HepG2 (cell line): ENCODE data around the gene CREG2. TPM values are rescaled to one million over a fixed set of nuclear protein-coding genes. Genes with fewer than 3 reads are reported as not detected.

Experiments
- AGO2 ChIP-seq: fragments of 200-400 bp; formaldehyde crosslinking; optimal IDR thresholded peaks from 2 replicates; pipeline ENCODE3; 2017; ENCODE audit warnings: mild to moderate bottlenecking, low read depth, low read length, moderate library complexity
- ARNT2 ChIP-seq: sonication (generic); formaldehyde crosslinking; IDR thresholded peaks from 2 replicates; pipeline ENCODE4 v1.8.0; 2022; ENCODE audit warnings: mild to moderate bottlenecking, low read depth, missing genetic modification reagents, moderate library complexity
- ATF6 ChIP-seq: sonication (generic); formaldehyde crosslinking; conservative IDR thresholded peaks from 2 replicates; pipeline ENCODE4 v1.4.0; 2020; ENCODE audit warnings: missing genetic modification reagents
- BATF2 ChIP-seq: sonication (generic); formaldehyde crosslinking; IDR thresholded peaks from 2 replicates; pipeline ENCODE4 v1.8.0; 2022; ENCODE audit warnings: mild to moderate bottlenecking, missing genetic modification reagents, moderate library complexity
- BCLAF1 ChIP-seq: fragments of 450-650 bp; IDR thresholded peaks from 2 replicates; pipeline ENCODE4 v1.6.1; 2017; ENCODE audit warnings: mild to moderate bottlenecking
- CENPX ChIP-seq: sonication (generic); formaldehyde crosslinking; IDR thresholded peaks from 2 replicates; pipeline ENCODE4 v1.9.0; 2021; ENCODE audit warnings: mild to moderate bottlenecking, missing genetic modification reagents, moderate library complexity
- FLYWCH1 ChIP-seq: sonication (generic); formaldehyde crosslinking; IDR thresholded peaks from 2 replicates; pipeline ENCODE4 v1.8.1; 2023; ENCODE audit warnings: mild to moderate bottlenecking, missing genetic modification reagents
- FUBP1 ChIP-seq: sonication (generic); formaldehyde crosslinking; IDR thresholded peaks from 2 replicates; pipeline ENCODE4 v1.5.1; 2020; ENCODE audit warnings: missing genetic modification reagents, mild to moderate bottlenecking, borderline replicate concordance
- GATAD1 ChIP-seq: IDR thresholded peaks from 2 replicates; pipeline ENCODE4 v1.6.1; 2016; ENCODE audit warnings: missing genetic modification reagents, missing compliant biosample characterization
- HOXA9 ChIP-seq: sonication (generic); formaldehyde crosslinking; IDR thresholded peaks from 2 replicates; pipeline ENCODE4 v1.8.1; 2022; ENCODE audit warnings: missing genetic modification reagents, mild to moderate bottlenecking, moderate library complexity, borderline replicate concordance
- POLR2AphosphoS2 ChIP-seq: IDR thresholded peaks from 2 replicates; pipeline ENCODE4 v1.6.1; 2011; ENCODE audit warnings: low read depth, low read length, improper control_type of control experiment
- POLR2AphosphoS5 ChIP-seq: IDR thresholded peaks from 2 replicates; pipeline ENCODE4 v1.6.1; 2012; ENCODE audit warnings: low read depth, low read length
- RBFOX2 ChIP-seq: fragments of 200-400 bp; formaldehyde crosslinking; IDR thresholded peaks from 2 replicates; pipeline ENCODE4 v1.6.1; 2017; ENCODE audit warnings: low read depth, mild to moderate bottlenecking, low read length
- SIN3A ChIP-seq: IDR thresholded peaks from 2 replicates; pipeline ENCODE4 v1.6.1; 2011; ENCODE audit warnings: low read depth, mild to moderate bottlenecking, control low read depth, low read length, borderline replicate concordance
- SIN3B ChIP-seq: fragments of 150-350 bp; IDR thresholded peaks from 2 replicates; pipeline ENCODE4 v1.6.1; 2014; ENCODE audit warnings: low read length
- SP1 ChIP-seq, 2 experiments: fragments of 450-650 bp in 1 of 2; sonication (generic) in 1 of 2; formaldehyde crosslinking in 1 of 2; IDR thresholded peaks; 2 replicates each; pipeline versions ENCODE4 v1.4.0 to v1.6.1; 2016 to 2020; ENCODE audit warnings: missing genetic modification reagents in 1 of 2
- ZFP91 ChIP-seq: sonication (generic); formaldehyde crosslinking; IDR thresholded peaks from 2 replicates; pipeline ENCODE4 v1.9.0; 2022; ENCODE audit warnings: missing genetic modification reagents, mild to moderate bottlenecking, borderline replicate concordance
- ZNF101 ChIP-seq: sonication (generic); formaldehyde crosslinking; IDR thresholded peaks from 2 replicates; pipeline ENCODE4 v1.4.0; 2020; ENCODE audit warnings: mild to moderate bottlenecking, low read depth, missing genetic modification reagents, borderline replicate concordance
- ZNF317 ChIP-seq: sonication (generic); formaldehyde crosslinking; IDR thresholded peaks from 2 replicates; pipeline ENCODE4 v1.5.0; 2020; ENCODE audit warnings: mild to moderate bottlenecking, missing genetic modification reagents
- ZNF724P ChIP-seq: sonication (generic); formaldehyde crosslinking; IDR thresholded peaks from 2 replicates; pipeline ENCODE4 v1.8.0; 2022; ENCODE audit warnings: missing genetic modification reagents, borderline replicate concordance
- polyA plus RNA-seq, 8 experiments: library from polyadenylated mRNA; depleted of rRNA in 3 of 8; stranded (reverse) in 7 of 8; unstranded in 1 of 8; fragments of >200 nt; fragmentation: Illumina TruSeq in 4 of 8; extraction: Trizol in 4 of 8; gene quantifications; 2 replicates each; pipeline versions ENCODE4 v1.2.1 to v1.2.3, GENCODE V29; 2011 to 2016; ENCODE audit warnings: low read depth in 4 of 8, missing spikeins in 1 of 8, mixed read lengths in 1 of 8; ENCODE audit not compliant: insufficient read depth in 1 of 8
- total RNA-seq, 5 experiments: library from RNA; depleted of rRNA; stranded (reverse); fragments of >200 nt; fragmentation: Illumina TruSeq; extraction: Trizol; gene quantifications; 2 replicates each; pipeline ENCODE4 v1.2.3, GENCODE V29; 2016; ENCODE audit warnings: low read depth in 1 of 5

The CREG2 gene
- total and polyA plus RNA-seq, 2 of the 13 experiments (the other 11 are each of a cell fraction or from before 2014, with no cell fraction given) = 0.18 to 0.26 TPM

- TF ChIP-seq ZNF317 (CRISPR knock-in tag) (peak; percentile 95), ARNT2 (peak; percentile 98; the same call in 1 of the 2 replicates), POLR2AphosphoS5 (peak; percentile 94), AGO2 (peak; percentile 64), BCLAF1 (no peak), SIN3A (peak; percentile 66; the same call in 1 of the 2 replicates), POLR2AphosphoS2 (no peak), ZNF101 (peak; percentile 92; the same call in 1 of the 2 replicates), ZFP91 (peak; percentile 93), SIN3B (no peak), RBFOX2 (peak; percentile 100), CENPX (CRISPR knock-in tag) (no peak), HOXA9 (peak; percentile 95), SP1 (IDR thresholded peaks at IDR 0.05) (no peak), SP1 (CRISPR knock-in tag; IDR thresholded peaks at IDR 0.05) (peak; percentile 81), BATF2 (CRISPR knock-in tag) (peak; percentile 89), FLYWCH1 (CRISPR knock-in tag) (no peak), FUBP1 (CRISPR knock-in tag) (no peak; the same call in 1 of the 2 replicates), GATAD1 (CRISPR knock-in tag) (peak; percentile 82), ZNF724P (CRISPR knock-in tag) (peak; percentile 93), ATF6 (no peak; the same call in 1 of the 2 replicates)
Observed at GRCh38 chr2:101308432-101309210, 78.7 kb downstream of the CREG2 start, which contains the start of gene RNF149 (continued).
